Amygdala (tissue), 56 donors: Measurements from ENCODE around the gene ILF2.

ENCODE experiments used
- DNase-seq, 56 donors: peaks; one replicate each; lab custom pipeline; 2025; lab: John Stamatoyannopoulos, UW

The ILF2 gene

GRCh38 chr1:153629971-153630370 is 40.8 kb downstream of the ILF2 start:
- peak in 25 of 56 donors; percentile 11 to 70 (median 32) for DNase-seq

GRCh38 chr1:153629343-153629665 is 41.5 kb downstream of the ILF2 start:
- no peak for DNase-seq

GRCh38 chr1:153628638-153629342 is 42.0 kb downstream of the ILF2 start:
- DNase-seq, result no peak

- peak in 48 of 56 donors; percentile 20 to 89 (median 63) for DNase-seq
Measured at GRCh38 chr1:153627715-153628626, 42.8 kb downstream of the ILF2 start, which contains the start of gene S100A1. Gene S100A1 (plus strand): TSS chr1:153628434. CDS start chr1:153630522, 2,088 bp downstream.

GRCh38 chr1:153626904-153627714 is 43.7 kb downstream of the ILF2 start, which contains the start of gene S100A13:
Gene S100A13 (minus strand): TSS chr1:153627505. CDS start chr1:153626472, 1,033 bp downstream.
- DNase-seq, result peak in 37 of 56 donors; percentile 20 to 75 (median 49)

- DNase-seq, result no peak
Measured at GRCh38 chr1:153626477-153626903, 44.3 kb downstream of the ILF2 start.

- no peak for DNase-seq
Measured at GRCh38 chr1:153624965-153625611, 45.7 kb downstream of the ILF2 start.

- DNase-seq, result no peak
Measured at GRCh38 chr1:153623101-153623500, 47.7 kb downstream of the ILF2 start.

GRCh38 chr1:153619171-153619570 is 51.6 kb downstream of the ILF2 start:
- no peak for DNase-seq

- peak in 20 of 56 donors; percentile 9 to 72 (median 34) for DNase-seq
Measured at GRCh38 chr1:153617663-153618062, 53.1 kb downstream of the ILF2 start.

- peak in 1 of 56 donors; percentile 21 for DNase-seq
Measured at GRCh38 chr1:153616917-153617311, 53.9 kb downstream of the ILF2 start.

GRCh38 chr1:153616144-153616916 is 54.5 kb downstream of the ILF2 start, which contains the start of gene S100A14:
Gene S100A14 (minus strand): TSS chr1:153616325. CDS start chr1:153615858, 467 bp downstream.
- DNase-seq, result no peak

- no peak for DNase-seq
Measured at GRCh38 chr1:153615406-153615805, 55.4 kb downstream of the ILF2 start.

- DNase-seq, result no peak
Measured at GRCh38 chr1:153614906-153615305, 55.9 kb downstream of the ILF2 start.

- no peak for DNase-seq
Measured at GRCh38 chr1:153614189-153614900, 56.4 kb downstream of the ILF2 start.

GRCh38 chr1:153613406-153613805 is 57.4 kb downstream of the ILF2 start:
- DNase-seq, result no peak

GRCh38 chr1:153612755-153613331 is 58.0 kb downstream of the ILF2 start, which contains the start of gene S100A16:
Gene S100A16 (minus strand): TSS chr1:153613137. CDS start chr1:153608151, 4,986 bp downstream.
- peak in 23 of 56 donors; percentile 11 to 67 (median 30) for DNase-seq
